GM12801 (cell line): Measurements from ENCODE around the gene MCAM.

ENCODE experiments used
- TF ChIP-seq, protein P1 (sequence below): IDR thresholded peaks from one replicate; pipeline ENCODE4 v1.5.1; 2011; ENCODE audit warnings: control low read depth; ENCODE audit not compliant: insufficient read length; ENCODE audit errors: extremely low read depth

The MCAM gene

DNA sequence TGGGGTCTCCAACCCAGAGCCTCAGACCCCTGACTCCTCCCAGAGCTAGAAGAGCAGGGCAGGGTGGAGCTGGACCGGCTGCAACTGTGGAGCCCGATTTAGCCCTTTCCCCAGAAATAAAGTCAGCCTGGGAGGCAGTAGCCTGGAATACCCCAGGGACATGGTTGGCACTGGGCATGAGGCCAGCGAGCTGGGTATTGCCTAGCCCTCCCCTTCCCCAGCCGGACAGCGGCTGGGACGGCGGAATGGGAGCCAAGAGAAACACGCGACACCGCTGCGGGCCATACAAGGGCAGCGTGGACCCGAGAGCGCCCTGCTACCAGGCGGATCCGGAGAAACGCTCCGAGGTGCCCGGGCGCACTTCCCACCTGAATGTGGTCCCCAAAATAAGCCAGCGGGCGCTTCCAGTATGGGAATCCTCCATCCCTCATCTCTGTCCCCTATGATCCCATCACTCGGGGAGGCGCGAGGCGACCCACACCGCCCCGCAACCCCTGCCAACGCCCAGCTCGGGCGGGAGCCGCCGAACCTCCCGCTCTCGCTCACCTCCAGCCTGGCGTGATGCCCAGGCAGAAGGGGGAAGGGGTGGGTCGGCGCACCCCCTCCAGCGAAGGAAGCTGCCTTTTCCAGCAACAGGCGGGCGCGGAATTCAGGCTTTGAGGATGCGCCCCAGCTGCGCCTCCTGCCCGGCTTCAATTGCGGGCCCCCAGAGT is 758 bp downstream of the MCAM start:
- TF ChIP-seq, protein P1, sequence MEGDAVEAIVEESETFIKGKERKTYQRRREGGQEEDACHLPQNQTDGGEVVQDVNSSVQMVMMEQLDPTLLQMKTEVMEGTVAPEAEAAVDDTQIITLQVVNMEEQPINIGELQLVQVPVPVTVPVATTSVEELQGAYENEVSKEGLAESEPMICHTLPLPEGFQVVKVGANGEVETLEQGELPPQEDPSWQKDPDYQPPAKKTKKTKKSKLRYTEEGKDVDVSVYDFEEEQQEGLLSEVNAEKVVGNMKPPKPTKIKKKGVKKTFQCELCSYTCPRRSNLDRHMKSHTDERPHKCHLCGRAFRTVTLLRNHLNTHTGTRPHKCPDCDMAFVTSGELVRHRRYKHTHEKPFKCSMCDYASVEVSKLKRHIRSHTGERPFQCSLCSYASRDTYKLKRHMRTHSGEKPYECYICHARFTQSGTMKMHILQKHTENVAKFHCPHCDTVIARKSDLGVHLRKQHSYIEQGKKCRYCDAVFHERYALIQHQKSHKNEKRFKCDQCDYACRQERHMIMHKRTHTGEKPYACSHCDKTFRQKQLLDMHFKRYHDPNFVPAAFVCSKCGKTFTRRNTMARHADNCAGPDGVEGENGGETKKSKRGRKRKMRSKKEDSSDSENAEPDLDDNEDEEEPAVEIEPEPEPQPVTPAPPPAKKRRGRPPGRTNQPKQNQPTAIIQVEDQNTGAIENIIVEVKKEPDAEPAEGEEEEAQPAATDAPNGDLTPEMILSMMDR, result no peak

DNA sequence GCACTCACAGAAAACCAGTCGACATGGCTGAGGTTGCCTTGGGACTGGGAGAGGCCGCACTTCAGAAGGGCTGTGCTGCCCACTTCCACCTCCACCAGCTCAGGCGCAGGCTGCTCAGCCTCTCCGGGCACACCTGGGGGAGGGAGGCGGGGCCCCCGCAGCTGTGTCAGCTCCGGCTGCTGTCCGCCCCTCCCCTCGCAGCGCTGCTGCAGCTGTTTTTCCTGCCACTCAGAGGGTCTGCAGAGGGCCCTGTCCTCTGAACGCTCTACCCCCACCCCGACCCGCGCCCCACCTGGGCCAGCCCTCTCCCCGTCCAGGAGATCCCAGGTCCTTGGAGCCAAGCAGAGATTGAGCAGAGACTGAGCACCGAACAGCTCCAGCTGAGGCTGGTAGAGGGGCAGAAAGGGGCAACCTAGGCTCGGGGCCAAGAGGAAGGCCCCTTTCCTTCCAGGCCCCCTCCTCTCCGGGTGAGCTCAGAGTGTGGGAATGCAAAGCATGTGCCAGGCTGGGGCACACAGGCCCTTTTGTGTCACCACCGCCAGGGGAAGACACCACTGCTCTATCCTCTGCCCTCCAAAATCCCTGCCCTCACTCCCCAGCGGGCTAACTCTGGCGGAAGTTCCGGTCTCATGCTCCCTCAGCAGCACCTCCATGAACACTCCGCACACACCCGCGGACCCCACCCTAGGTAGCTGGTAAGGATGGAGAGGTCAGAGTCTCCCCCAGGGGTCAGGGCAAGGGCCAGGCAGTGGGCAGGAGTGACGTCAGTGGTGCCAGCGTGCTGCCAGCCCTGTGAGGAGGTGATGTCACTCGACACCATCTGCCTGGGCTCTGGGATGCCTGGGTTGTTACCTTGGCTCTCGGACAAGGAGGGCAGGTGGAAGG is 1.6 kb downstream of the MCAM start:
- TF ChIP-seq, protein P1, result no peak

DNA sequence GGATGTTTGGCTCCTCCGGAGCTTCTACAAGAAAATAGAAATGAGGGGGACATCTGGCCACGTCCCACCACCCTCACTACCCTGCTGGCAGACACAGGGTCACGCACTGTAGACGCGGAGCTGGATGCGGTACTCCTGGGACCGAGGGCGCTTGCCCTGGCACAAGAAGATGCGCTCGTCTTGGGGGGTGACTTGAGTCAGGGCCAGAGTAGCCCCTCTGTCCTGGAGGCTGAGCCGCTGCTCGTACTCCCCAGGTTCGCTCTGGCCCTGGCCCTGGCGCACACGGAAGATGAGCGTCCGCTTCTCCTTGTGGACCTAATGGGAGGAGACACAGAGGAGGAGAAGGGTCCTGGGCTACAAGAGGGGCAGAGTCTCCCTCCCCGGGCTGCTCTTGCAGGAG is 2.2 kb downstream of the MCAM start:
- TF ChIP-seq, protein P1, result no peak

DNA sequence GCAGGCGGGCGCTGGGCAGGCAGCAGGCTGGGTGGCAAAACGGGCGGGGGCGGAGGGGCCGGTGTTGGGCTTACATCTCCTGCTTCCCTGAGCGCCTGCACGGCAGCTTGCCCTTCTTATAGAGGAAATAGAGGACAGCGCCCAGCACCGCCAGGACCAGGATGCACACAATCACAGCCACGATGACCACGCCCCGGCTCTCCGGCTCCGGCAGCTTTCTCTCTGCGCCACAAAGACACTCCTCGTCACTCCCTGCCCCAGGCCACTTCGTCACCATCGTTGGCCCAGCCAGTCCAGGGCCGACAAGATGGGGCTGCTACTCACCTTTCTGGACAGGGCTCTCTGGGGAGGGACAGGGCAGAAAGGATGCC is 6.3 kb downstream of the MCAM start:
- TF ChIP-seq, protein P1, result no peak

DNA sequence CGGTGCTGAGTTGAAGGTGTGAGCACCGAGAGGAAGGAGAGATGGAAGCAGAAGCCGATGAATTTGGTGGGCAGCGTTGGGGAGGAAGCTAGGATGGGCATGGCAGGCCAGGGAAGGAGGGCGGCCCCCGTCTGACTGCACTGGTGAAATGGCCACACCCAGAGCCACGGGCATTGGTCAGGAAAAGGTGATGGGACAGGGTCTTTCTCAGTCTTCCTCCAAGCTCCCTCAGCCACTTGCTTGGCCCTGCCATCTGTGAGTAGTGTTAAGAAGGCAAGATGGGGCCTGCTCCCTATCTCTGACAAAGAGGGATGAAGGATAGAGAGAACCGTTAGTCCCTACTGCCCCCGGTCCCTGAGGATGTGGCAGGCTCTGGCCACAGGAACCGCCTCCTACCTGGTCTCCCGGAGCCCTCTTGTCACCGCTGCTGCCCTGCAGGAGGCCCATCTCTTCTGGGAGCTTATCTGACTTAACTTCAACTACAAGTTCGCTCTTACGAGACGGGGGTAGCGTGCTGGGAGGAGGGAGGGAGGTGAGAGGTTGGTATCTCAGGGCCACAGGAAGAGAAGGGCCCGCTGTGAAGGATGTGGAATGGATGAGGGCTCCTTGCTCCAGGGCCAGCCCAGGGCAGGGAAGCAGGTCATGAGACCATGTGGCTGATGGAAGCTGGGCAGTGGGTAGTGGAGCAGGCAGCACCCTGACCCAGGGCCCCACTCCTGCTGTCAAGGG is 6.8 kb downstream of the MCAM start:
- TF ChIP-seq, protein P1, result no peak

DNA sequence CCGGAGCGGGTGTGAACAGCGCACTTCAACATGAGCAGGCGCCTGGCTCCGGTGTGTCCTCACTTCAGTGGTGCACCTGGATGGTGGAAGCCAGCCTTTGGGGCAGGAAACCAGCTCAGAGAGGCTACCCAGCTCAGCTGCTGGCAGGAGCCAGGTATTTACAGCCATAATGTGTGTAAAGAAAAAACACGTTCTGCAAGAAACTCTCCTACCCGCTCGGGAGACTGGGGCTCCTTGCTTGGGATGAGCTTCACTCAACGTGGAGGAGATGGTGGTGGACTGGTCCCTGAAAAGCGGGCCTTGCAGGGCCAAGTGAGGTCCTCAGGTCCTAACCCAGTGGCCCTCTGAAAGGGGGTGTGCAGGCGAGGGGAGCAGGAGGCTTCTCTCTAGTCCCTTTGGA is 7.5 kb downstream of the MCAM start:
- TF ChIP-seq, protein P1, result no peak

DNA sequence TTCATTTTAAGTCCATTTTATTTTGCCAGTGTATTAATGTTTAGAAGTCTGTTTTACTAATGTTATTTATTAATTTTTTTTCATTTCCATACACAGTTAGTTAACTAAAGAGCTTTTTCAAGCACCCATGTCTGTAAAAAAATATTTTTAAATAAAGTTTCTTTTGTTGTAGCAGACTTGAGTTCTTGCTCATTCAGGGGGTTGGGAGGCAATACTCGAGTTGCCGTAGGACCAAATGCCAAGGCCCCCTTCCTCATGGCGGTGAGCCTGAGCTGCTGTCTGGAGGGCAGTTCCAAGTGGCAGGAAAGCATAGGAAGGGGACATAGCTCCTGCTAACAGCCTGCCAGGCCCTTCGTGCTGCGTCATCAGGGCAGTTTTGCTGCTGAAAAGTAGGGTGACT is 9.0 kb downstream of the MCAM start:
- TF ChIP-seq, protein P1, result no peak
